Measurements from ENCODE around the gene C6orf120.

DNA sequence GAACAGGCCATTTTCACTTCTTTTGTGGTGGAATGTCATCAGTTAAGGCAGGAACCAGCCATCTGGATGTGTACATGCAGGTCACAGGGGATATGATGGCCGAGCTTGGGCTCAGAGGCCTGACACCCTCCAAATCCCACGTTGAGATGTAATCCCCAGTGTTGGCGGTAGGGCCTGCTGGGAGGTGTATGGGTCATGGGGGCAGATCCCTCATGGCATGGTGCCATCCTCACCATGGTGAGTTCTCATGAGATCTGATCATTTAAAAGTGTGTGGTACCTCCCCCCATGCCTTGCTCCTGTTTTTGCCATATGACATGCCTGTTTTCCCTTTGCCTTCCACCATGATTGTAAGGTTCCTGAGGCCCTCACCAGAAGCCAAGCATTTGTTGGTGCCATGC, 26.9 kb upstream of the C6orf120 start:
- TF ChIP-seq, protein P1, sequence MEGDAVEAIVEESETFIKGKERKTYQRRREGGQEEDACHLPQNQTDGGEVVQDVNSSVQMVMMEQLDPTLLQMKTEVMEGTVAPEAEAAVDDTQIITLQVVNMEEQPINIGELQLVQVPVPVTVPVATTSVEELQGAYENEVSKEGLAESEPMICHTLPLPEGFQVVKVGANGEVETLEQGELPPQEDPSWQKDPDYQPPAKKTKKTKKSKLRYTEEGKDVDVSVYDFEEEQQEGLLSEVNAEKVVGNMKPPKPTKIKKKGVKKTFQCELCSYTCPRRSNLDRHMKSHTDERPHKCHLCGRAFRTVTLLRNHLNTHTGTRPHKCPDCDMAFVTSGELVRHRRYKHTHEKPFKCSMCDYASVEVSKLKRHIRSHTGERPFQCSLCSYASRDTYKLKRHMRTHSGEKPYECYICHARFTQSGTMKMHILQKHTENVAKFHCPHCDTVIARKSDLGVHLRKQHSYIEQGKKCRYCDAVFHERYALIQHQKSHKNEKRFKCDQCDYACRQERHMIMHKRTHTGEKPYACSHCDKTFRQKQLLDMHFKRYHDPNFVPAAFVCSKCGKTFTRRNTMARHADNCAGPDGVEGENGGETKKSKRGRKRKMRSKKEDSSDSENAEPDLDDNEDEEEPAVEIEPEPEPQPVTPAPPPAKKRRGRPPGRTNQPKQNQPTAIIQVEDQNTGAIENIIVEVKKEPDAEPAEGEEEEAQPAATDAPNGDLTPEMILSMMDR (conservative IDR thresholded peaks at IDR 0.05), result no peak
- no peak for TF ChIP-seq EZH2 (IDR thresholded peaks at IDR 0.05; ENCODE audit: low read depth)

All from PC-9 (cell line).